NB4 (cell line): ENCODE data around the gene ASB10.

Experiments used
- CTCF ChIP-seq: IDR thresholded peaks from one replicate; pipeline ENCODE4 v1.5.1; 2012; ENCODE audit warnings: low read depth, low read length
- MAX ChIP-seq: IDR thresholded peaks from 2 replicates; pipeline ENCODE4 v1.6.1; 2011; ENCODE audit warnings: low read depth, low read length
- MYC ChIP-seq: IDR thresholded peaks from 2 replicates; pipeline ENCODE4 v1.6.1; 2011; ENCODE audit warnings: low read depth, low read length
- POLR2A ChIP-seq: IDR thresholded peaks from 2 replicates; pipeline ENCODE4 v1.6.1; 2011; ENCODE audit warnings: mild to moderate bottlenecking; ENCODE audit not compliant: insufficient read length; ENCODE audit errors: extremely low read depth

GRCh38 chr7:151132461-151133205 lies 54.4 kb downstream of the ASB10 start:
- TF ChIP-seq CTCF (no peak), MAX (no peak), POLR2A (no peak), MYC (no peak)
